Panc1 (cell line): ENCODE measurements around the gene GUCY1A2. TPM values are rescaled to one million over a fixed set of nuclear protein-coding genes. Genes with fewer than 3 reads are reported as not detected.

Experiments
- ATAC-seq: fragments of 200-7000 bp; cut with Tn5 transposase; 2 replicates; pipeline ENCODE4 v1.9.1; 2020; ENCODE audit warnings: mild to moderate bottlenecking, moderate library complexity
- BruUV-seq: library from RNA; stranded (reverse); fragments of 400-500 nt; replicated peaks from 2 replicates; lab custom pipeline; 2021; lab: Mats Ljungman, UMichigan
- CTCF ChIA-PET: fragments of 300-600 bp; sonication (Branson Sonifier 250); formaldehyde crosslinking; loops from one replicate; lab custom pipeline; 2022; ENCODE audit warnings: antibody characterized with exemption; lab: Charles Lee
- POLR2A ChIA-PET: fragments of 300-600 bp; sonication (Branson Sonifier 250); formaldehyde crosslinking; loops from one replicate; lab custom pipeline; 2022; ENCODE audit warnings: antibody characterized with exemption; lab: Charles Lee
- DNase-seq: peaks from one replicate; pipeline ENCODE4 v3.0.0-alpha.2; 2010; ENCODE audit warnings: low read depth, low spot score
- H3K27ac ChIP-seq: 2 replicates; pipeline ENCODE4 v1.5.1; 2011; ENCODE audit warnings: mild to moderate bottlenecking, low read length, inconsistent platforms
- H3K27me3 ChIP-seq: fragments of 200-500 bp; sonication (Bioruptor generic); 2 replicates; pipeline ENCODE4 v1.6.0; 2014; ENCODE audit warnings: low read length, inconsistent platforms; ENCODE audit not compliant: control insufficient read depth, insufficient read depth
- H3K36me3 ChIP-seq: fragments of 200-500 bp; sonication (Bioruptor generic); 2 replicates; pipeline ENCODE4 v1.5.1; 2014; ENCODE audit warnings: inconsistent platforms, mild to moderate bottlenecking, low read length, moderate library complexity; ENCODE audit not compliant: control insufficient read depth, insufficient read depth
- H3K4me1 ChIP-seq: 2 replicates; pipeline ENCODE4 v1.5.1; 2011; ENCODE audit warnings: inconsistent platforms, mild to moderate bottlenecking, low read length, moderate library complexity; ENCODE audit not compliant: control insufficient read depth, insufficient read depth
- H3K4me3 ChIP-seq, 2 experiments: 2 replicates each; pipeline ENCODE4 v1.5.1; 2011 to 2012; ENCODE audit warnings: low read depth in 2 of 2, low read length in 2 of 2, mild to moderate bottlenecking in 2 of 2, inconsistent platforms in 1 of 2, moderate library complexity in 1 of 2
- H3K9me3 ChIP-seq: fragments of 200-500 bp; sonication (Bioruptor generic); 2 replicates; pipeline ENCODE4 v1.5.1; 2014; ENCODE audit warnings: low read depth, mild to moderate bottlenecking, inconsistent platforms, low read length, moderate library complexity; ENCODE audit not compliant: control insufficient read depth, insufficient read depth
- POLR2AphosphoS5 ChIP-seq: IDR thresholded peaks from 2 replicates; pipeline ENCODE4 v1.6.1; 2012; ENCODE audit warnings: mild to moderate bottlenecking, low read depth, low read length, moderate library complexity
- SIN3A ChIP-seq: IDR thresholded peaks from 2 replicates; pipeline ENCODE4 v1.6.1; 2012; ENCODE audit warnings: low read depth, mild to moderate bottlenecking, low read length, moderate library complexity, borderline replicate concordance; ENCODE audit not compliant: insufficient read depth
- TCF7L2 ChIP-seq: IDR thresholded peaks from 2 replicates; pipeline ENCODE4 v1.6.1; 2011; ENCODE audit warnings: mild to moderate bottlenecking, low read depth, low read length, inconsistent platforms
- in situ Hi-C: cut with HindIII; loops from 2 replicates; pipeline ENCODE4 v1.10.0; 2016; ENCODE audit warnings: low sequenced_read_pairs, low pct_unique_long_range_greater_than_20kb
- intact Hi-C: fragments of 100-400 bp; cut with micrococcal nuclease; formaldehyde crosslinking; loops from one replicate; pipeline ENCODE4 v1.10.0; 2022; ENCODE audit not compliant: unreplicated experiment
- total RNA-seq: library from RNA; stranded (reverse); gene quantifications from one replicate; pipeline ENCODE4 v1.2.1, GENCODE V29; 2021; ENCODE audit not compliant: unreplicated experiment
- TF ChIP-seq, protein P1 (sequence below), 2 experiments: IDR thresholded peaks; 2 replicates each; pipeline ENCODE4 v1.6.1; 2011 to 2012; ENCODE audit warnings: low read depth in 2 of 2, control low read depth in 1 of 2, low read length in 1 of 2, mild to moderate bottlenecking in 1 of 2, moderate library complexity in 1 of 2; ENCODE audit not compliant: insufficient read depth in 1 of 2
- TF ChIP-seq, protein P2 (sequence below): fragments of 450-650 bp; IDR thresholded peaks from 2 replicates; pipeline ENCODE4 v1.5.1; 2017; ENCODE audit warnings: mild to moderate bottlenecking

The GUCY1A2 gene
- total RNA-seq, 1 experiment from 2014 or later = 1.9 TPM

DNA sequence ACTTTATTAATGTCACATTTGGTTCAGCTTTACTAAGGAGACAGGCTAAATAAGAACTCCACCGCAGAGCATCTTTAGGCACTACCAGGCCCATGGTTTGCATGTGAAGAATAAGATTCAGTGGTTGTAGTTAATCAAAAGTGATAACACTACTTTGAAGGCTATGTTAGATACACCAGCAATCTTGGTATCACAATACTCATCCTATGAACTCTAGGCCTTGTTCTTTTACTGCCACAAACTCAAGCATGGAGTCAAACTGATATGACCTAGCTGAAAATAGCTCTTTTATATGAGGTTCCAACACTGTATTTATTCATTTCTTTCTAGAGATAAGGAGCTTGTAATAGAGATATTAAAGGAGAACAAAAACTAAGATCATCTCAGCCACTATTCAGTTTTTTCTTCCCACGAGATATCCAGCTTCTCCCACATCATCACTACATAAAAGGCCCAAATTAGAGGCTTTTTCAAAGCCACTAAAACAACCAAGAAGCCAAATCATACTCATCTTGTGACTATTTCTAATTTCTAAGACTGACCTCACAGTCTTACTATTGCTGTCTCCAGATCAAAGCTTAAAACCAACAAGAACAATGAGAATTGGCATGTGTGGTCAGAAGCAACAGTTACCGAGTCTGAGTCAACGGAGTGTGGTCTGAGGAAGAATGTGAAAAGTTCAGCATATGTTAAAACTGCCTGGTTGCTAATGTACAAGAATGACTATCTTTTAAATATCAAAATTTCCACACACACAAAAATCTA lies 25.1 kb upstream of the GUCY1A2 start:
- 0 out of 2 replicates have a peak, but pooled peaks cover 5% of the 10 kb centered on the region for H3K9me3 ChIP-seq
- no peak for ATAC-seq
- ChIA-PET CTCF (no interaction called here), POLR2A (no interaction called here)
- intact Hi-C loops = no loop called here
- no peak for TF ChIP-seq POLR2AphosphoS5
- in situ Hi-C loops = no loop called here
- no peak overlapping the region for H3K27ac ChIP-seq
- H3K27me3 ChIP-seq = no peaks in the 10 kb centered on the region
- no peaks in the 10 kb centered on the region for H3K36me3 ChIP-seq
- no peak for DNase-seq
- no peaks in the 10 kb centered on the region for H3K4me1 ChIP-seq
- H3K4me3 ChIP-seq = no peak overlapping the region
- no TSS peak for BruUV-seq

DNA sequence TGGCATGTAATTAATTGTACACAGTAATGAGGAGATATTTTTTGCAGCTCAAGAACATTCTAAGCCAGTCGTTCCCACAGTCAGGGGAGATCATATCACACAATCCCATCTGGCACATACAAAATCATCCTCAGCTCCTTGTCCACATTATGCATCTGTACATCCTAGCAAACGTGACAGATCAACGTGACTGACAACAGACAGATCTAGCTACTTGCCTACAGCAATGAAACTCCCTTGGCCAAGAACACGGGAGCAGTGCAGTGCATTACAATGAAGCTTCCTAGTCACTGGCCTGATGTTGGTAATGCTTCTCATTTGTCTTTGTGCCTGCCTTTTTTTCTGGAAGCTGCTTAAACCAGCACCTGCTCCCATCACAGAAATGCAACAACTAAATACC lies 24.5 kb upstream of the GUCY1A2 start:
- ChIA-PET CTCF (no interaction called here), POLR2A (no interaction called here)
- in situ Hi-C loops (no loop called here), intact Hi-C loops (no loop called here)
- DNase-seq = no peak
- H3K4me1 ChIP-seq = no peaks in the 10 kb centered on the region
- BruUV-seq = no TSS peak
- H3K36me3 ChIP-seq = no peaks in the 10 kb centered on the region
- H3K27me3 ChIP-seq = no peaks in the 10 kb centered on the region
- H3K27ac ChIP-seq = no peak overlapping the region
- no peak; the same call in 1 of the 2 replicates for ATAC-seq
- TF ChIP-seq, protein P1, sequence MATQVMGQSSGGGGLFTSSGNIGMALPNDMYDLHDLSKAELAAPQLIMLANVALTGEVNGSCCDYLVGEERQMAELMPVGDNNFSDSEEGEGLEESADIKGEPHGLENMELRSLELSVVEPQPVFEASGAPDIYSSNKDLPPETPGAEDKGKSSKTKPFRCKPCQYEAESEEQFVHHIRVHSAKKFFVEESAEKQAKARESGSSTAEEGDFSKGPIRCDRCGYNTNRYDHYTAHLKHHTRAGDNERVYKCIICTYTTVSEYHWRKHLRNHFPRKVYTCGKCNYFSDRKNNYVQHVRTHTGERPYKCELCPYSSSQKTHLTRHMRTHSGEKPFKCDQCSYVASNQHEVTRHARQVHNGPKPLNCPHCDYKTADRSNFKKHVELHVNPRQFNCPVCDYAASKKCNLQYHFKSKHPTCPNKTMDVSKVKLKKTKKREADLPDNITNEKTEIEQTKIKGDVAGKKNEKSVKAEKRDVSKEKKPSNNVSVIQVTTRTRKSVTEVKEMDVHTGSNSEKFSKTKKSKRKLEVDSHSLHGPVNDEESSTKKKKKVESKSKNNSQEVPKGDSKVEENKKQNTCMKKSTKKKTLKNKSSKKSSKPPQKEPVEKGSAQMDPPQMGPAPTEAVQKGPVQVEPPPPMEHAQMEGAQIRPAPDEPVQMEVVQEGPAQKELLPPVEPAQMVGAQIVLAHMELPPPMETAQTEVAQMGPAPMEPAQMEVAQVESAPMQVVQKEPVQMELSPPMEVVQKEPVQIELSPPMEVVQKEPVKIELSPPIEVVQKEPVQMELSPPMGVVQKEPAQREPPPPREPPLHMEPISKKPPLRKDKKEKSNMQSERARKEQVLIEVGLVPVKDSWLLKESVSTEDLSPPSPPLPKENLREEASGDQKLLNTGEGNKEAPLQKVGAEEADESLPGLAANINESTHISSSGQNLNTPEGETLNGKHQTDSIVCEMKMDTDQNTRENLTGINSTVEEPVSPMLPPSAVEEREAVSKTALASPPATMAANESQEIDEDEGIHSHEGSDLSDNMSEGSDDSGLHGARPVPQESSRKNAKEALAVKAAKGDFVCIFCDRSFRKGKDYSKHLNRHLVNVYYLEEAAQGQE (IDR thresholded peaks at IDR 0.05; ENCODE audit: insufficient read depth in 1 of 2, low read depth in 2 of 2, low read length in 1 of 2) = no peak
- TF ChIP-seq TCF7L2 (no peak), POLR2AphosphoS5 (no peak), SIN3A (no peak)
- TF ChIP-seq, protein P2, sequence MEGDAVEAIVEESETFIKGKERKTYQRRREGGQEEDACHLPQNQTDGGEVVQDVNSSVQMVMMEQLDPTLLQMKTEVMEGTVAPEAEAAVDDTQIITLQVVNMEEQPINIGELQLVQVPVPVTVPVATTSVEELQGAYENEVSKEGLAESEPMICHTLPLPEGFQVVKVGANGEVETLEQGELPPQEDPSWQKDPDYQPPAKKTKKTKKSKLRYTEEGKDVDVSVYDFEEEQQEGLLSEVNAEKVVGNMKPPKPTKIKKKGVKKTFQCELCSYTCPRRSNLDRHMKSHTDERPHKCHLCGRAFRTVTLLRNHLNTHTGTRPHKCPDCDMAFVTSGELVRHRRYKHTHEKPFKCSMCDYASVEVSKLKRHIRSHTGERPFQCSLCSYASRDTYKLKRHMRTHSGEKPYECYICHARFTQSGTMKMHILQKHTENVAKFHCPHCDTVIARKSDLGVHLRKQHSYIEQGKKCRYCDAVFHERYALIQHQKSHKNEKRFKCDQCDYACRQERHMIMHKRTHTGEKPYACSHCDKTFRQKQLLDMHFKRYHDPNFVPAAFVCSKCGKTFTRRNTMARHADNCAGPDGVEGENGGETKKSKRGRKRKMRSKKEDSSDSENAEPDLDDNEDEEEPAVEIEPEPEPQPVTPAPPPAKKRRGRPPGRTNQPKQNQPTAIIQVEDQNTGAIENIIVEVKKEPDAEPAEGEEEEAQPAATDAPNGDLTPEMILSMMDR = no peak
- 0 out of 2 replicates have a peak, but pooled peaks cover 5% of the 10 kb centered on the region for H3K9me3 ChIP-seq
- H3K4me3 ChIP-seq = no peak overlapping the region

DNA sequence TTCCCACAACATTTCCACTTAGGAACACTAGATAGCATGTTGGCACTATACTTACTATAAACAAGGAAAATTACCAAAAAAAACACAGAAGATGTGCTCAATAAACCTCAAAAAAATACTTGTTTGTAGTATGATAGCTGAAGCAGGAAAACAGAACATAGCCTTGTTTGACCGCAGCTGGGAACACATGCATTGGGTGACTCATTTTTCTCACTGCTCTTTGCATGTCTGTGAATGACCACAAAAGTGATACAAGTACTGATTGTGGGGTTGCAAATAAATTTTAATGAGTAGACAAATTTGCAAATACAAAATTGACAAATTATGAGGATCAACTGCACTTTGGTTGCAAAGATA lies 22.8 kb upstream of the GUCY1A2 start:
- ATAC-seq (no peak), DNase-seq (no peak)
- ChIA-PET CTCF (no interaction called here), POLR2A (no interaction called here)
- Histone ChIP-seq H3K27ac (no peak overlapping the region), H3K27me3 (no peaks in the 10 kb centered on the region), H3K9me3 (0 out of 2 replicates have a peak, but pooled peaks cover 5% of the 10 kb centered on the region), H3K4me3 (no peak overlapping the region), H3K36me3 (no peaks in the 10 kb centered on the region), H3K4me1 (no peaks in the 10 kb centered on the region)
- no TSS peak for BruUV-seq
- TF ChIP-seq TCF7L2 (no peak), POLR2AphosphoS5 (no peak), SIN3A (no peak)
- TF ChIP-seq, protein P1 (IDR thresholded peaks at IDR 0.05; ENCODE audit: insufficient read depth in 1 of 2, low read depth in 2 of 2, low read length in 1 of 2) = no peak
- TF ChIP-seq, protein P2 = no peak
- in situ Hi-C loops = no loop called here
- intact Hi-C loops = no loop called here
